Ishikawa (cell line): ENCODE results near the gene ODR4.

Experiments
- CEBPB ChIP-seq: IDR thresholded peaks from 2 replicates; pipeline ENCODE4 v1.6.1; 2012
- EGR1 ChIP-seq: IDR thresholded peaks from 2 replicates; pipeline ENCODE4 v1.6.1; 2012
- NFIC ChIP-seq: IDR thresholded peaks from 2 replicates; pipeline ENCODE4 v1.6.1; 2012
- RAD21 ChIP-seq: IDR thresholded peaks from 2 replicates; pipeline ENCODE4 v1.6.1; 2012; ENCODE audit warnings: low read depth
- TAF1 ChIP-seq: IDR thresholded peaks from 2 replicates; pipeline ENCODE4 v1.6.1; 2012; ENCODE audit warnings: low read depth, mild to moderate bottlenecking
- TCF12 ChIP-seq: IDR thresholded peaks from 2 replicates; pipeline ENCODE4 v1.6.1; 2012; ENCODE audit warnings: low read depth
- YY1 ChIP-seq: IDR thresholded peaks from 2 replicates; pipeline ENCODE4 v1.6.1; 2012; ENCODE audit warnings: low read depth
- TF ChIP-seq, protein P1 (sequence below): IDR thresholded peaks from 2 replicates; pipeline ENCODE4 v1.6.1; 2012
- TF ChIP-seq, protein P2 (sequence below): IDR thresholded peaks from 2 replicates; pipeline ENCODE4 v1.6.1; 2012

DNA sequence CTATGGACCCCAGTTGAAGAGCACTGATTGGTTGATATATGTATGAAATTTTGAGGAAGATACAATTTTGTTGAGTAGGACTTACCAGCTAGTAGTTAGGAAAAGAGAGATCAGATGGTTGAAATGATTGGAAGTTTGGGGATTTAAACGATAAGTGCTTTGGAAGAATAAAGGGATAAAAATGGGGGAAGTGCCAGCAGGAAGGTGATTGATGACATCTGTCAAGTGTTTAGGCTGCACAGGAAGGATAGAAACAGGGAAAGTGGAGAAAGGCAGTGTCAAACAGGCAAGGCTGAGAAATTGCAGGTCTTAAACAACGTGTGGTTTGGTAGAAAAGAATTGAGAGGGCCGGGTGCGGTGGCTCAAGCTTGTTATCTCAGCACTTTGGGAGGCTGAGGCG lies 62.9 kb downstream of the ODR4 start:
- TF ChIP-seq TAF1 (no peak), RAD21 (no peak), YY1 (no peak), CEBPB (no peak), TCF12 (no peak), NFIC (no peak), EGR1 (no peak)
- TF ChIP-seq, protein P1, sequence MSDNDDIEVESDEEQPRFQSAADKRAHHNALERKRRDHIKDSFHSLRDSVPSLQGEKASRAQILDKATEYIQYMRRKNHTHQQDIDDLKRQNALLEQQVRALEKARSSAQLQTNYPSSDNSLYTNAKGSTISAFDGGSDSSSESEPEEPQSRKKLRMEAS: no peak
- TF ChIP-seq, protein P2, sequence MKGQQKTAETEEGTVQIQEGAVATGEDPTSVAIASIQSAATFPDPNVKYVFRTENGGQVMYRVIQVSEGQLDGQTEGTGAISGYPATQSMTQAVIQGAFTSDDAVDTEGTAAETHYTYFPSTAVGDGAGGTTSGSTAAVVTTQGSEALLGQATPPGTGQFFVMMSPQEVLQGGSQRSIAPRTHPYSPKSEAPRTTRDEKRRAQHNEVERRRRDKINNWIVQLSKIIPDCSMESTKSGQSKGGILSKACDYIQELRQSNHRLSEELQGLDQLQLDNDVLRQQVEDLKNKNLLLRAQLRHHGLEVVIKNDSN: no peak
